ENCODE measurements around the gene ZMAT2.
"Not testable (repeated sequence)": the region's sequence is repeated elsewhere in the genome, so short reads cannot be mapped to it uniquely, and the experiment has no call there.

ZMAT2 gene

DNA sequence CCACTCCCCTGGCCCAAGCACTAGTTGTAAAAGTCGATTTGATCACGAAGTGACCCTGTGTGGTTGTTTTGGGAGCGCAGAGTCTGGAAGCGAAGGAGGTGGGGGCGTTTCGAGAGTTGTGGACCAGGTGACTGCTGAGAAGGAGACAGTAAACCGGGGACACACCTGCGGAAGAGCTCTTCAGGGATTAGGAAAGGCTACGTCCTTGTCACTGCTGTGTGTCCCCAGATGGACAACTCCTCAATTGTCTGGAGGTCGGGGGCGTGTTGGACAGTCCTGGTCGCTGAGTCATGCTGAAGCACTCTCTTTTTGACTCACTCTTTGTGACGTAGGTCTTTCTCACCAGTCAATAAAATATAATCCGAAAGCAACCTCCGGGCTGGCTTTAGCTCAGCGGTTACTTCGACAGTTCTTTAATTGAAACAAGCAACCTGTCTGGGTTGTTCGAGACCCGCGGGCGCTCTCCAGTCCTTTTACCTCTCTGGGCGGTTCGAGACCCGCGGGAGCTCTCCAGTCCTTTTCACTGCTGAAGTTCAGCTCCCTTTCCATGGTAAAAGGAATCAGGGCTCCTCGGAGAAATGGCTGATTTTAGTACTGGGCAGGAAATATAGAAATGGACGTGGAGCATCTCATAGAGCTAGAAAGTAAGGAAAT is 10.8 kb downstream of the ZMAT2 start:
- DNase-seq: peak; percentile 45

DNA sequence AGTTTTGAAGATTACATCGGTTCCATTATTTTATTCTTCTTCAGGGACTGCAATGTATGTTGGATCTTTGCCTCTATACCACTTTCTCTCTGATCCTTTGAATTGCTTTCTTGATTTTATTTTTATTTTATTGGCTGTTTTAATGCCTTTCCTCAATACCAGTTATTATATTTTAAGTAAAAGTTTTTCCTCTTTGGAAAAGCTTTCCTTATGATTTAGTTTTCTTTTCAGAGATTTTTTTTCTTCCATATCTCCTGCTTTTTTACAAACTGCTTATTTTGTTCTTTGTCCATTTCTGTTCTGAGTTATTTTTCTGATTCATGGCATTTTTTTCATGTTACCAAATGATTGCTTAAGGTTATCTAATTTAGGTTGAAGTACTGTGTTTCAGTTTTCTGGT is 11.5 kb downstream of the ZMAT2 start:
- DNase-seq: no peak

DNA sequence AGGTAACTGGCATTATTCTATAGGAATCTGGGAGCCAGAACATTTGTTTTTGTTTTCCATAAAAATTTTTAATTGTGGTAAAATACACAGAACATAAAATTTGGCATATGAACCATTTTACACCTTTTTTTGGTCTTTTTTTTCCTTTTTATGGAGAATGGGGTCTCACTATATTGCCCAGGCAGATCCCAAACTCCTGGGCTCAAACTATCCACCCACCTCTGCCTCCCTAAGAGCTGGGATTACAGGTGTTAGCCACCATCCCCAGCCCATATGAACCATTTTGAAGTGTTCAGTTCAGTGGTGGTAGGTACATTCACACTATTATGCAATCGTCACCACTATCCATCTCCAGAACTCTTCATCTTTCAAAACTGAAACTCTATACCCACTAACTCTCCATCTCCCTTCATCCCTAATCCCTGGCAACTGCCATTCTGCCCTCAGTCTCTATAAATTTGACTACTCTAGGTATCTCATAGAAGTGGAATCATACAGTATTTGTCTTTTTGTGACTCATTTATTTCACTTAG is 13.4 kb downstream of the ZMAT2 start:
- no peak for DNase-seq

DNA sequence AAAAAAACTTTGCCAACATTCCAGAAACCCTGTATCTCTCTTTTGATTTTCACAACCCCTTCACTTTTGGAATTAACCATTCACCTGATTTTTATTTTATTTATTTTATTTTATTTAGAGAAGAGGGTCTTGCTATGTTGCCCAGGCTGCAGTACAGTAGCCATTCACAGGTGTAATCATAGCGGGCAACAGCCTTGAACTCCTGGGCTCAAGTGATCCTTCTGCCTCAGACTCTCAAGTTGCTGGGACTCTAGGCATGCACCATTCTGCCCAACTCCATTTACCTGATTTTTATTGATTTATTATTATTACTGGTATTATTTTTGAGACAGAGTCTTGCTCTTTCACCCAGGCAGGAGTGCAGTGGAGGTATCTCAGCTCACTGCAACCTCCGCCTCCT is 16.0 kb downstream of the ZMAT2 start:
- DNase-seq: not testable (repeated sequence)

DNA sequence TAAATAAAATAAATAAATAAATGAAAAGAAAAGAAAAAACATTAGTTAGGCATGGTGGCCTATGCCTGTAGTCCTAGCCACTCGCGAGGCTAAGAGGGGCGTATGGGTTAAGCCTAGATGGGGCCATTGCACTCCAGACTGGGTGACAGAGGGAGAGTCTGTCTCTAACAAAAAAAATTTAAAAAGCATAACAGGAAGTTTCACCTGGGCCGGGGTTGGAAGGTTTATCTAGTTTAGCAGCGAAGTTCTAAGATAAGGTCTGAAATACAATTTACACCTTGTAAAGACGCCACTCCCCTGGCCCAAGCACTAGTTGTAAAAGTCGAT is 18.0 kb downstream of the ZMAT2 start:
- DNase-seq: no peak

DNA sequence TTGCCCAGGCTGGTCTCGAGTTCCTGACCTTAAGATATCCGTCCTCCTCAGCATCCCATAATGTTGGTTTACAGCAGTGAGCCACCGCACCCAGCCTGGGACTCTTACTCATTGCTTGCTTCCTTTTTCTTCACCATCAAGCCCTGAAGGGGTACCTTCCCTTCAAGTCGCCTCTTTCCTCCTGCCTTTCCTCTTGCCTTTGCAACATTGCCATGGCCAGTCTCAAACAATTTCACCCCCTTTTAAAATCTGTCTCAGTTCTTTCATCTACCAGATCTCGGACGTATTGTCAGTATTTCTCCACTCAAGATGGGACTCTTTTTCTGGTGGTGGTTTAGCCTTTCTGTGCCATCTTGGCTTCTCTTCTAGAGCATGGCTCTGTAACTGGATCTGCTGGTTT is 20.5 kb downstream of the ZMAT2 start:
- not testable (repeated sequence) for DNase-seq

DNA sequence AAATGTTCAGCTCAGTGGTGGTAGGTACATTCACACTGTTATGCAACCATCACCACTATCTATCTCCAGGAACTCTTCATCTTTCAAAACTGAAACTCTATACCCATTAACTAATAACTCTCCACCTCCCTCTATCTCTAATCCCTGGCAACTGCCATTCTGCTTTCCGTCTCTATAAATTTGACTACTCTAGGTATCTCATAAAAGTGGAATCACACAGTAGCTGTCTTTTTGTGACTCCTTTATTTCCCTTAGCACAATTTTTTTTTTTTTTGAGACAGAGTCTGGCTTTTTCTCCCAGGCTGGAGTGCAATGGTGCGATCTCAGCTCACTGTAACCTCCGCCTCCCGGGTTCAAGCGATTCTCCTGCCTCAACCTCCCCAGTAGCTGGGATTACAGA is 21.1 kb downstream of the ZMAT2 start:
- not testable (repeated sequence) for DNase-seq

DNA sequence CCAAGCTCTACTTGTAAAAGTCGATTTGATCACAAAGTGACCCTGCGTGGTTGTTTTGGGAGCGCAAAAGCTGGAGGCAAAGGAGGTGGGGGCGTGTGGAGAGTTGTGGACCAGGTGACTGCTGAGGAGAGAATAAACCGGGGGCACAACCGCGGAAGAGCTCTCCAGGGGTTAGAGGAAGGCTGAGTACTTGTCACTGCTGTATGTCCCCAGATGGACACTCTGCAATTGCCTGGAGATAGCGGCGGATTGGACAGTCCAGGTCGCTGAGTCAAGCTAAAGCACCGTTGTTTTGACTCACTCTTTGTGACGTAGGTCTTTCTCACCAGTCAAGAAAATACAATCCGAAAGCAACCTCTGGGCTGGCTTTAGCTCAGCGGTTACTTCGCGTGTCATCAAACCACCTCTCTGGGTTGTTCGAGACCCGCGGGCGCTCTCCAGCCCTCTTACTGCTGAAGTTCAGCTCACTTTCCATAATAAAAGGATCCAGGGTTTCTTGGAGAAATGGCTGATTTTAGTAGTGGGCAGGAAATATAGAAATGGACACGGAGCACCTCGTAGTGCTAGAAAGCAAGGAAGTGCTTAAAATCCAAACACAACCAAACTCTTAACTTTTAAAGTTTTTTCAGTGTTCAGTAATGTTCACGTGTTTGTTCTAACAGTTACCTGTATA is 25.7 kb downstream of the ZMAT2 start:
- peak; percentile 36 for DNase-seq

DNA sequence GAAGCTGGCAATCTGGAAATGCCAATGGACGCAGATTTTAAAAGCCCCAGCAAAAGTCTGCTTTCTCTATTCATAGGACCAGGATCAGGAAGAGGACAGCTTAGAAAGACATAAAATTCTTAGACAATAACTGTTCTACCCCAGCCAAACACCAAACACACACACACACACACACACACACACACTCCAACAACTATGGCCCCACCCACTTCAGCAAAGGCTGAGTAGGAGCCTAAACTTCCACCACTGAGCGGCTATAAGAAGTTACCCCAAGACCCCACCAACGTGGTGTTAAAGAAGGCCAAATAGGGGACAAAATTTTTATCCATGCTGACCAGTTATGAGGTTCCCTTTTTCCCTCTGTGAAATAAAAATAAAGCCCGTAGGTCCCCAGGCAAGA is 32.9 kb downstream of the ZMAT2 start:
- DNase-seq: no peak

DNA sequence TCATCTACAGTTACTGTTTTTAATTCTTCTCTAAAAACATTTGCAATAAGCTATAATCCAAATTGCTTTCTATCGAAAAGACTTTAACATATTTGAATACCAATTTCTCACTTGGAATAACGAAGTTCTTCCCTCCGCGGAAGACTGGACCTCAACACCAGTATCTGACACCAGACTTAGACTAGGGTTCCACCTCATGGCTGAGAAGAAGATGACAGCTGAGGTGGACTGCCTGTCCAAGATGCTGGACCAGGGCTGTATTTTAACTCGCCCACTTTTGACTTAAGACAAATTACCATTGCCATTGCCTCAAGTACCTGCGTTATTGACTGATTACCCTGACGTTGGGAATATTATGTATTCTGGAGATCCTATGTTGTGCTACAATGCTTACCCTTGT is 34.1 kb downstream of the ZMAT2 start:
- no peak for DNase-seq

DNA sequence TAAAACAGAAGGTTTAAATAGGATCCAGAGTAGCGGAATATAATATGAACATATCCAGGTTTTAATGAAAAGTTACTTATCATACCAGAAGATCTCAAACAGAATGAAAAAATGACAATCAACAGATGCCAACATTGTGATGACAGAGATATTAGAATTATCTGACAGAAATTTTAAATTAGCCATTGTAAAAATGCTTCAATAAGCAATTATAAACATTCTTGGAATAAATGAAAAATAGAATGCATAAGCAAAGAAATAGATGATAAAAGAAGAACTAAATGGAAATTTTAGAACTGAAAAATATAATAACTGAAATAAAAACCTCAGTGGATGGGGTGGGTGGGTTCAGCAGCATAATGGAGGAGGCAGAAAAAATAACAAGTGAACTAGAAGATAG is 37.2 kb downstream of the ZMAT2 start:
- no peak for DNase-seq

DNA sequence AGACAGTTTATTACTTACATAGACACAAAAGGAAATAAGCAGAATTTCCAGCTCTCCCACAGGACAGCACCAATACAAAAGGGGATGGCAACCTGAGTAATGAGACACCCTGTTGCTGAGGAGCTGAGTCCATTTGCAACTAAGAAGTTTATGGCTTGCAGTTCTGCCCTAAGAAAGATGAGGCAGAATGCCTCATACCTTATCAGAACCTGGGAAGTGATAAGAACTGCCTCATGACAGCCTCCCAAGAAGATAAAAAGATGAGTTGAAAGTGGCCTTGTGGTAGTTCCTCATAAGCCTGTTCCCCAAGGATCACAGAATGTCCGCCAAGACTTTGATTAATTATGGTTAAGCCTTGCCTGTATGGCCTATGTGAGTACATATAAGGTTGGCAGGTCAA is 41.7 kb downstream of the ZMAT2 start:
- no peak for DNase-seq

DNA sequence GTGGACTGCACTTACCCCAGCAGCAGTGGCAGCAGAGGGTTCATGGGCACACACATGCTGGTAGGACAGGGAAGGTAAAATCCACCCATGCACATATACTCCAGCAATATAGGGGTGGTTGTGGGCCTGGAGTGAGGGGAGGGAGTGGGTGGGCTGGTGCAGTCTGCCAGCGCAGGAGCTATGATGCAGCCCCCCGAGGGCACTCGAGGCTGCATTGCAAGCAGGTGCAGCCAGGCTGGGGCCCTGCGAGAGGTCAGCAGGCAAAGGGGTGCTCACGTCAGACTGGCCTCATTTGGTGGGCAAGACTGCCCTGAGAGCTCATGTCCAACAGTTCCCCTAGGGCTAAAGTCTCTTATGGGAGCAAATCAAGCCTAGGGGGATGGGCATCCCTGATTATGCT is 53.3 kb downstream of the ZMAT2 start:
- DNase-seq: no peak

Measured in 8988T (cell line).